Stimulated activated CD4-positive, alpha-beta T cell treated with anti-CD3 and anti-CD28 coated beads, Interleukin-12 subunit alpha, Interleukin-12 subunit beta, amount 100 ng/mL, for 48 hours (primary cell): Measurements from ENCODE around the gene OSTF1.

ENCODE experiments used
- DNase-seq, 3 donors: peaks; one replicate each; pipeline ENCODE4 v3.0.0-alpha.2; 2020; ENCODE audit warnings: low read depth in 2 of 3, low spot score in 1 of 3

Gene OSTF1

DNA sequence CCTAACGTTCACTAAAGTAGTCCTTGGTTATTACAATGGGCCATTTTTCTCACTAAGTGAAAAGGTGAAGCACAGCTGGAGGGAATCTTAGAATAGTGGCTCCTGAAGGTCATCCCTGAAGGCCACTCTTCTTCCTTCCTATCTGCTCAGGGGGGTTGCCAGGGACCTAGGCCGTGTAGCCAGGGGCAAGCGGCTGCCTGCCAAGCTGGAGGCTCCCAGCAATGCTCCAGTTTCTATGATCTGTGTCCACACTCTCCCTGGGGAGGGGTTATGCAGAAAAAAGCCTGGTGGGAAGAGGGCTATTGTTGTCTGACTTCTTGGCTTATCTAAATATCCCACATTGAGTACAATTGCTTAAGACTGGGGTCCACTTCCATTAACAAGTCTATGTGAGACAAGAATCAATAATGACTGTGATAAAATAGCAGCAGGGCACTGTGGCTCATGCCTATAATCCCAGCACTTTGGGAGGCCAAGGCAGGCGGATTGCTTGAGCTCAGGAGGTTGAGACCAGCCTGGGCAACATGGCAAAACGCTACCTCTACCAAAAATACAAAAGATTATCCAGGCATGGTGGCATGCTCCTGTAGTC is 4.1 kb upstream of the OSTF1 start:
- no peak for DNase-seq

DNA sequence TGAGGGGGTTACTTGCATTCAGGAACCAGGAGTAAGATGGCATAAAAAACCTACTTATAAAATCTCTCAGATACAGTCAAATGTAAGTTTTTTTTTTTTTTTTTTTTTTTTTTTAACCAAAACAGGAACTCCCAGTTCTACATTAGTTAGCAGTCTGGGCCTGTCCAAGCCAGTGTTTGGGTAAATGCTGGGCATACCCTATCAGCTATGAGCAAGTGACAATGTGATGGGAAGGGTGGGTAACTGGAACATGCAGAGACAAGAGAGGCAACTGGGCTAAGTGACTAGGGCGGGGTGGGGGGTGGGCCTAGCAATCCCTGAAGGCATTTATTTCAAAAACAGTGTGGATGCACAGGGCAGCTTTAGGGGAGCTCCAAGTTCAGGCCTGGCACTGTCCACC is 2.7 kb upstream of the OSTF1 start:
- no peak for DNase-seq

DNA sequence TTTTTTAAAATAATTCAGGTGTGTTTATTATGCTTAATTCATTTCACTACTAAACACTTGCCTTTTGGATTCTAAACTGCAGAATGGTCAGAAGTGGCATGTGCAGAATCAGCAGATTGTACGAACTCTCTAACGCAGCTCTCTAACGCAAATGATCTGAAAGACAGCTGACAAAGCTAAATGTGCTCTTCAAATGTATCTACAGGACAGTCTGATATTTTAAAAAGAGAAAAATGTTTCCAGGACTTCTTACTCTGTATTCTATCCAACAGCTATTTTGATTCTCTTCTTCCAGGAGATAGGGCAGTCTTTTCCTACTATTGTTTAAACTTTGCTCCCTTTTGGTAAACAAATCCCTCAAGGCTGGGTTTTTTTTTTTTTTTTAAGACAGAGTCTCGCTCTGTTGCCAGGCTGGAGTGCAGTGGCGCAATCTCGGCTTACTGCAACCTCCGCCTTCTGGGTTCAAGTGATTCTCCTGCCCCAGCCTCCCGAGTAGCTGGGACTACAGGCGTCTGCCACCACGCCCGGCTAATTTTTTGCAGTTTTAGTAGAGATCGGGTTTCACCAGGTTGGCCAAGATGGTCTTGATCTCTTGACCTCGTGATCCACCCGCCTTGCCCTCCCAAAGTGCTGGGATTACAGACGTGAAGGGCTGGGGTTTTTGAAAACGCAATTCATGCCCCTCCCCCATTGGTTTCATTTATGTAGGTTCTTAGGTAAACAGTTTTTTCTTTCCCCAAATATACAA is 1.6 kb upstream of the OSTF1 start:
- DNase-seq = peak in 2 of 3 donors; percentile 8 to 31

DNA sequence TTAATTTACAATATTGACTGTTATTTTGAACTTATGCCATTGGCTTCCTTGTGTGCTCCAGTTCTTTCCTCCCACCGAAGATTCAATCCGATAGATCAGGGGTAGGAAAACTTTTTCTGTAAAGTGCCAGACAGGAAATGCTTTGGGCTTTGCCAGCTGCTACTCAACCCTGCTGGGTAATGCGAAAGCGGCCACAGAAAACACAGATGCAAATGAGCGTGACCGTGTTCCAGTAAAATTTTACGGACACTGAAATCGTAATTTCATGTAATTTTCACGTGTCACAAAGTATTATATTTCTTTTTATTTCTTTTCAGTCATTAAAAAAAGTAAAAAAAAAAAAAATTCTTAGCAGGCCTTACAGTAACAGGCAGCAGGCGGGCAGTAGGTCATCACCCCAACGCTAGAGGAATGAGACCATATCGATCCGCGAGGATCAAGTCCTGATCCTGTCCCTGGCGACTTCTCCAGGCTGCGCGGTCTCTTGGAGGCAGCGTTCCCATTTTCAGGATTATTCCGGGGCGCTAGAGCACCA is 958 bp upstream of the OSTF1 start:
- DNase-seq = peak in 2 of 3 donors; percentile 21 to 34

DNA sequence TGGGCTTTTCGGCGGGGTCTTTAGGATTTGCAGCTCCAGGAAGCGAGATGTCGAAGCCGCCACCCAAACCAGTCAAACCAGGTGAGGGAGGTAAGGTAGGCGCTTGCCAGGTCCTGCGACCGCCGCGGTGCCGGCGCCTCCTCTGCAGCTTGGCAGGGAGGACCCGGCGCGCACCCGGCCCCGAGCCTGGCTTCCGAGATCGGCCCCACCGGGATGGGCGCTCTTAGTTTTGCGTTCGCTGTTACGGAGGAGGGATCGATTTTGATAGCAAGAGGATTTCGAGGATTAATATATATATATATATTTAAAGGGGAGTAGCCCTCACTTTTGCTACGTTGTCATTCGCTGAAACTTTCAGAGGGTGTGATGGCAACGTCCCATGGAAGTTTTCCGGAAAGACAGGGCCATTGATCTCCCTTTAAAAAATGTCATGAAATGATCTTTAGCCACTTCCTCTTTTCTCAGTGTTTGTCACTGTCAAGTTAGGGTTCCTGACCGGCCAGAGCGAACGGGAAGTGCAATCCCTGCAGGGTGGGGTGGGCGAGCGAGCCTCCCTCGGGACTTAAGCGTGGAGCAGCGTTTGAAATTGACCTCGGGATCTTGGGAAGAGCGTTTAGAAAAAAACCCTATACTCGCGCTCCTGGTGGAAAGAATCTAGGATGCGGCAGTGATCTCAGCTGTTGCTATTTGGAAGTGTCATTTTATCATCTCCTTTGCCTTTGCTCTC is 495 bp downstream of the OSTF1 start:
- no peak for DNase-seq

DNA sequence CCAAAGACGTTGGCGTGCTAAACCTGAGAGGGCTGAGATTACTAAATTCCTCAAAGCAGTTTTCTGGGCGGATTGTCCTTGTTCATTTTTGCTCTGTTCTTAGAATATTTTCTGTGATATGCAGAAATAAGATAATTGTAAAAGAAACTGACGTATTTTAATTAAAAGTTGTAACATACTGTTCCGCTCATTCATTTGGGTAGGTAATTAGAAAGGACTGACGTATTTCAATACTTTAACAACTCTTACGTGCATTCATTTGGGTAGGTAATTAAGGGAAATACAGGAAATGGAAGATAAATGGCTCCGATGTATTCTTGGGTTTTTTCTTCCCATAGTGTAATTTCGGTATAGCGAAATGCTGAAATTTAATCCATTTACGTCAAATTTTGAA is 1.1 kb downstream of the OSTF1 start:
- no peak for DNase-seq

DNA sequence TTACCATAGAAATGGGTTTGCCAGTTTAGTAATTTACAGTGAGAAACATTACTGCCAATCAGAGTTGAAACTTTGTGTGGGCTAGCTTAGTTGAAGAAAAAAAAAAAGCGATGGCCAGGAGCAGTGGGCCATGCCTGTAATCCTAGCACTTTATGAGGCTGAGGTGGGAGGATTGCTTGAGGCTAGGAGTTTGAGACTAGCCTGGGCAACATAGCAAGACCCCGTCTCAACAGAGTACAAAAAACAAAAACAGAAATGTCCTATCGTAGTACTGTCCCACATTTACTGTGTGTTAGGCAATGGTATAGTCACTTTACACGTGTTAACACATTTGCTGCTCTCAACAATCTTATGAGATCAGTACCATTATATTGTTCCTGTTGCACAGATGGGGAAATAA is 2.3 kb downstream of the OSTF1 start:
- DNase-seq = no peak

DNA sequence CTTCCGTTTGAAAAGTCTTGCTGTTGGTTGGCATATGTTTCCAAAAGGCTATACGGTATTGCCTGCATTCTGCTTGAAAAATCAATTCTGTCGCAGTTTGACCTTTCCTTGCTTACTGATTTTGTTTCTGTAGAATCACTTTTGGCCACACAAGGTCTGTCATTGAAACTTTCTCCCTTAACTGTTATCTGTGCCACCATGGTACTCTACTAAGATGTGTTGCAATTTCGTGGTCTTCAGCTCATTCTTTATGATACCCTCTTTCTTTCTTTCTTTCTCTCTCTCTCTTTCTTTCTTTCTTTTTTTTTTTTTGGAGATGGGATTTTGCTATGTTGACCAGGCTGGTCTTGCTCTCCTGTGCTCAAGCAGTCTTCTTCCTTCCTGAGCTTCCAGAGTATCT is 4.5 kb downstream of the OSTF1 start:
- no peak for DNase-seq

DNA sequence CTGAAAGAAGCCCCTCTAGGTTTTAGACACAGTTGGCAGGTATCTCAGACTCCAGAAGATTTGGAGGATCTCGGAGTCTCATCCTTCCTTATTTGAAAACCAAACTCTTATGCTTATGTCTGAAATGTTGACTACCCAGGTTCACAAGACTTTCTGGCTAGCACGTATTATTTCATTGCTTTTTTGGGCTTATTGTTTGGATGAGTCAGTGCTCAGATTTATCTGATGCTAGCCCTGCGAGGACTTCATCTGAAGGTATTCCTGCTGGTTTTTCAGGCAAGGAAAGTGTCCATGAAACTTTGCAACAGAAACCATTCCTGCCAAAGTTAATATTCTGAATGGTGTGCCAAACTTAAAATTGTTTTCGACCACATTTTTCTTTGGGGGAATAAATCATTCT is 8.5 kb downstream of the OSTF1 start:
- no peak for DNase-seq

DNA sequence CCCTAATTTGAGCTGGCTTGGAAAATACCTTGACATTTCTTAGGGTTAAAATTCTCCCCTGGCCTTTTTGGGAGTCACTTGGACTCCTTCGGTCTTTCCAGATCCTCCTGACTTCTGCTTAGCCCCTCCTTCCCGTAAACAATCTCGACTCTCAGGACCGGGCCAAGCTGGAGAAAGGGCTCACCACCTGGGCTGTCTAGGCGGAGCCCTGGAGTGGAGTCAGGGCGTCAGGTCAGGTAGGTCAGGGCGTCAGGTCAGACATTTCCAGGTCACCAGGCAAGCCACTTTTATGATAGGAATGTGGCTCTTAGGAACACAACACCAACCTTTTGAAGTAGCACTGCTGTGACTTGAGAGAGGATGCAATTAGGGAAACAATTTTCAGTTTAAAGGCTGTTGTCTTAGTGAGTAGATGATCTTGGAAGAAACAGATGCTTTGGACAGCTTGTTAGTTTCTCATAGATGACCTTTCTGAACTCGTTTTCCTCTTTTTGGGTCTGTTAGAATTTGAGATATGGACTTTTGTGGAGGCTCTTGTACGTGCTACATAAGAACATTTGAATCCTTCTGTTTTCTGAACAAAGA is 12.8 kb downstream of the OSTF1 start:
- no peak for DNase-seq

DNA sequence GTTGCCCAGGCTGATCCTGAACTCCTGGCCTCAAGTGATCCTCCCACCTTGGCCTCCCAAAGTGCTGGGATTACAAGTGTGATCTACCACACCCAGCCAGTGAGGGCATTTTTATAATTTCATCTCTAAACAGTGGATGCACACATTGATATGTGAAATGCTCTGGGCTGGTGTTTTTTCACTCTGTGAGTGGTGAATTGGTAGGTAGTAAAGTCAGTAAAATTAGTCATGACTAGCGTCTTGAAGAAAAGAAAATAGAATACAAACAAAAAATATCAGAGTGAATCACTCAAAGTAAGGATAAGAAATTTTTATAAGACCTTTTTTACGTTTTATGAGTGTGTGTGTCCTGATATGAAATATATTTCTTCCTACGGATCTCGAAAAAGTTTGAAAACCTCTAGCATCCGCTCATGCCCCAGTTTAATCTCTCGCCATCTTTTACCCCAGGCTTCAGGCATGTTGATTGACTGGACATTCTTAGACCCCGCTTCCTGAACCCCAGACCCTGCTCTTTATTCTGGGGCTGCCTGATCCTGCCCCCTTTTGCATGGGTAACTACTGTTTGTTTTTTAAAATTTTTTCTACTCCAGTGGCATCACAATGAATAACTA is 14.0 kb downstream of the OSTF1 start:
- no peak for DNase-seq

DNA sequence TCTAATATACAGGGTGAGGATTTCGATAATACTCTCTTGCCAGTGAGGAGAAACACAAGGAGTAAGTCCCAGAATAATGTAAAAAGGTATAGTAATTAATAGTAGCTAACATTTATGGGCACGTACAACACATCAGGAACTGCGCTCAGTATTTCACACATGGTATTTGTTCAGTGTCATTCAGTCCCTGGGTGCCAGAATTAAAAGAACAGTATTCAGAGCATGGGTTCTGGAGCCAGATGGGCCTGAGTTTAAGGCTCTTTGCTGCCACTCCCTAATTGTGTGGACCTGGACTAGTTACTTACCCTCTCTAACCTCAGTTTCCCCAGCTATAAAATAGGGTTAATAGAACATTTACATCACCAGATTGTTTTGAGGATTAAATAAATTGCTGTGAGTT is 16.3 kb downstream of the OSTF1 start:
- no peak for DNase-seq

DNA sequence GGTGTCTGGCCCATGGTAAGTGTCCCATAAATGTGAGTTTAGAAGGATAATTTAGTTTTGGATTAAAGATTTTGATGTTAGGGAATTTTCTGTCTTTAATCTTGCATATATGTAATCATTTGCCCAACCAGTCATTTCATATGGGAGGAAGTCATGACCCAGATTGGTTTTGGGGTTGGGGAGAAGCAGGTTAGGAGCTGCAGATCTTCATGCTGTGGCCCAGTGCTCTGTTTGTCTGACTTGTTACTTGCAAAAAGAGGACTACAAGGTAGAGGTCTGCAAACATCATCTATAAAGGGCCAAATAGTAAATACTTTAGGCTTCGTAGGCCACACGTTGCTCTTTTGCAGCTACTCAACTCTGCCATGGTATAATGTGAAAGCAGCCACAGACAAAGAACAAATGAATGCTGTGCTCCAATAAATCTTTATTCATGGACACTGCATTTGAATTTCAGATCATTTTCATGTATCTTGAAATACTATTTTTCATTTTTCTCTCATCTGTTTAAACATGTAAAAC is 16.8 kb downstream of the OSTF1 start:
- DNase-seq = no peak

DNA sequence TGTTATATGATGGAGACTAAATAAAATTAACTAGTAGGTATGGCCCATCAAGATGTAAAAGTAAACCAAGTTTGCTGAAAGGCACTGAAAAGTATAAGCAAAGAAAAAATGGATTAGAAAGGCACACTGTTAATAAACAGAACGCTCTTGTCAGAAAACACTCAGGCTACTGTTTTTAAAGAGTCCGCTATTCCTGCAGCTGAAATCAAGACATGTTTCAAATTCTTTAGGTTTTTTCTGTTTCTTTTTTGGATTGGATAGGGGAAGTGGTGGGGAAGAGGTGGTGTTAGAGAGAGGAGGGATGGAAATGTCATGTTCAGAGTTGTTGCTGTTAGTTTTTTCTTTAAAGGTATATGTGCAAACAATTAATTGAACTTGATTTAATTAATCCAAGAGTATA is 17.5 kb downstream of the OSTF1 start:
- DNase-seq = no peak

DNA sequence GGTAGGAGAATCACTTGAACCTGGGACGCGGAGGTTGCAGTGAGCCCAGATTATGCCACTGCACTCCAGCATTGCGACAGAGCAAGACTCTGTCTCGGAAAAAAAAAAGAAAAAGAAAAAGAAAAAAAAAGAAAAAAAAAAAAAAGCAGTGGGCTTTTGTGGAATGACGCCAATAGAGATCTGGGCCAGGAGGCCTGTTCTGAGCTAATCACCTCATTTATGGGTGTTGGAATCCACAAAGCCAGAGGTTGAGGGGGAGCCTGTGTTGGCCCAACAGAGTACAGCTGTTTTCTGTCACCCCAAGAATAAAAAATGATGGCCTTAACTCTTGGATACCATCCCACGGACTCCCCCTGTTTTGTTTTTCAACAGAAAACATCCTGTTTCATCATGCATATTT is 18.5 kb downstream of the OSTF1 start:
- DNase-seq = no peak

DNA sequence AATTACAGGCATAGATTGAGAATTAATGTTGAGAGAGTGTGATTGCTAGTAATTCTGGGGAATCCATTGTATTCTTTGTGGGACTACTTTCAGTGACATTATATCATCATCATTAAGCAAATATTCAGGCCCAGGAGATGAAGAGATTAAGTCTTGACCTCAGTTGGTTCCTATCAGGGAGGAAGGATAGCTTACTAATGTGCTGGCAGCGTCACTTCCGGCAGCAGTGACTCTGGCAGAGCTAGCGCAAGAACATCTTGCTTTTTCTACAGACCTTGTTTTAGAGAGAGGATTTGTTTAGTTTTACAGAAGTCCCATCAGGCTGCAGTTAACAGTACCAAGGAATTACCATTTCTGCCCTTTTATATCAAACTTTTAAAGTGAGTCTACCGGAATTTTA is 20.3 kb downstream of the OSTF1 start:
- DNase-seq = no peak

DNA sequence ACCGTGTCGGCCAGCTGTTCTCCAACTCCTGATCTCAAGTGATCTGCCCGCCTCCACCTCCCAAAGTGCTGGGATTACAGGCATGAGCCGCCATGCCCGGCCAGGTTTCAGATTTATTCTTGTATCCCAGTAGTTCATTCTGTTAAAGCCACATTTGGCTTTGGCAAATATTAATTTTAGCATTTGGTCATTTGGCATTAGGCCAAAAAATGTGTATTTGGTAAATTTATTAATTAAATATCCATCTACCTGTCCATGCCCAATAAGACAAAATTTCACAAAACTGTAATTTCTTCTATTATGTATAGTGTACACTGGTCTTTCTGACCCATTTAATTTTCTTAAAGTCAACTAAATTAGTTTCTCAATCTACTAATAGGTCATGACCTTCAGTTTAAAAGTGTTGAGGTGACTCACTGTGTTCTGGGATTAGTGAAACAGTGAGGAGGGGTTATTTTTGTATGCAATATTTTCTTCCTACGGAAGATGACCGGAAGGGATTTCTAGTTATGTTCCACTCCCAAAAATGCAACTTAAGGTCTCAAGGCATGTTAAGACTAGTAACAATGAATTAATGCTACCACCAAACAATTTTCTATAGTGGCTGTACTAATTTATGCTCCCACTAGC is 21.0 kb downstream of the OSTF1 start:
- no peak for DNase-seq

DNA sequence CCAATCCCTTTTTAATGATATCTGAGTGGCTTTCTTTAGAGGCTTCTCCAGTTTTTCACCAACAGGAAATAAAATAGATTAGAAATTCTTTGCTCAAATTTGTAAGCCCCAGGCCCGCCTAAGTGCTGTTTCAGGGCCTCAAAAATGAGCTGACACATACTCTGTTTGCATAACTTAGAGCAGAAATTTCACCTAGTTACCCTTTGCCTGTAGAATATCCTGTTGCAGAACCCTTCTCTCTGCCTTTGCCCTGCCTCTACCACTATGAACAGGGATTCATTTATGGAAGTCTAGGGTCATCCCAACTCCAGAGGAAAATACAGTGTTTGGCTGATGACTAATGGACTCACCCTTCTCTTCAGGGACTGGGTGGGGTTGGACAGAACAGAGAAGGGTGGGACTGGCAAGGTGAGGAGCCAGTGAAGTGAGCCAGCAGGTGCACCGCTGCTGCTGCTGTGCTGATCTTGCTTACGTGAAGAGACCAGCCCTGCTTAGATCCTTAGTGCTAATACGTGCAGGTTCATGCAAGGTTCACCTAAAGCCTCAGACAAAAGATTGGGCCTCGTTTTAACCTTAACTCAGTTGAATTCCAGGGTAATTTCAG is 22.8 kb downstream of the OSTF1 start:
- no peak for DNase-seq

DNA sequence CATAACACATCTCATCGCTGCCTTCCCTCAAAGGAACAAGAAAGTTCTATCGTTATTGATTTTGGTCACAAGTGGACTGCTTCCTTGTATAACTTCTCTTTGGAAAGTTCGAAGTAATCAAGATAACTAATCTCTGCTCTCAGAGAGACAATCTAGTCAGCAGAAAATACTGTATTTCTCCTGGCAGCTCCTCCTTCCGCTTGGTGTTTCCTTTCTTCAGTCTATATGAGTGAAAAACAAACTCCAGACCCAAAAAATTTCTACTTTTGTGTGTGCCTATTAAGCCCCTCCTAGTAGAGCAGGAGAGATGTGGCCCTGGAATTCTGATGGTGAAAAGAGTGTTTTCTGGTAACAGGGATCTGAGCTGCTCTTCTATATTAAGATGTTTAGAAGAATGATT is 24.5 kb downstream of the OSTF1 start:
- no peak for DNase-seq

DNA sequence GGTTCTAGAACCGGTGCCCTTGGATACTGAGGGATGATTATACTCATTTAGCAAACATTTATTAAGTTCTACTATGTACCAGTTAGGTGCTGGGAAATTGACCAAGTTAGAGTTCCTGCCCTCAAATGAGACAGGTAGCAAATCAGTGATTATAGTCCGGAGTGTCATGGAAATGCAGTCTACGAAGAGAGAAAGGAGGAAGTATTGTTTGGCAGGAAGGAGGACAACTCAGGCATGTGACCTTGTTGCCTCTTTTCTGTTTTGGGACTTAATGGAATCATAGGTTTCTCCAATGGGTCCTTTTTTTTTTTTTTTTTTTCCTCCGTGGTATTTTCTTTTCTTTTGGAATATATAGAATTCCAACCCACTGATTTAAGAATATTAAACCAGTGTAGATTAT is 28.0 kb downstream of the OSTF1 start:
- DNase-seq = no peak
